GM23338 (cell line): ENCODE data around the gene FSTL3. TPM values are rescaled to one million over a fixed set of nuclear protein-coding genes. Genes with fewer than 3 reads are reported as not detected.

Experiments used
- ATAC-seq: fragments of 200-7000 bp; cut with Tn5 transposase; 3 replicates; pipeline ENCODE4 v1.9.1; 2020
- DNase-seq: peaks from one replicate; pipeline ENCODE4 v3.0.0-alpha.2; 2015; ENCODE audit warnings: low spot score
- H2AFZ ChIP-seq: fragments of 200-600 bp; sonication (generic); 2 replicates; pipeline ENCODE4 v1.8.0; 2016; ENCODE audit warnings: antibody characterized with exemption, mild to moderate bottlenecking, moderate library complexity
- H3F3A ChIP-seq: fragments of 200-600 bp; sonication (generic); replicated peaks from 2 replicates; pipeline ENCODE4 v1.8.0; 2017; ENCODE audit warnings: antibody characterized with exemption, mixed run types, low read depth
- H3K27ac ChIP-seq: fragments of 200-600 bp; sonication (generic); 2 replicates; pipeline ENCODE4 v1.6.1; 2016; ENCODE audit warnings: low read depth
- H3K27me3 ChIP-seq: fragments of 200-600 bp; sonication (generic); 2 replicates; pipeline ENCODE4 v1.8.0; 2016; ENCODE audit warnings: mild to moderate bottlenecking, mixed run types, moderate library complexity; ENCODE audit not compliant: insufficient read depth
- H3K36me3 ChIP-seq: fragments of 200-600 bp; sonication (generic); 2 replicates; pipeline ENCODE4 v1.8.0; 2016; ENCODE audit warnings: mild to moderate bottlenecking; ENCODE audit not compliant: insufficient read depth
- H3K4me1 ChIP-seq: fragments of 200-600 bp; sonication (generic); 2 replicates; pipeline ENCODE4 v1.8.0; 2016; ENCODE audit warnings: mild to moderate bottlenecking, moderate library complexity; ENCODE audit not compliant: insufficient read depth
- H3K4me2 ChIP-seq: fragments of 200-600 bp; sonication (generic); 2 replicates; pipeline ENCODE4 v1.7.1; 2017; ENCODE audit warnings: mixed run types
- H3K4me3 ChIP-seq: fragments of 200-600 bp; sonication (generic); 2 replicates; pipeline ENCODE4 v1.6.1; 2016; ENCODE audit warnings: mixed run types
- H3K79me2 ChIP-seq: fragments of 200-600 bp; sonication (generic); replicated peaks from 2 replicates; pipeline ENCODE4 v1.8.0; 2017; ENCODE audit warnings: mild to moderate bottlenecking; ENCODE audit not compliant: insufficient read depth
- H3K9me2 ChIP-seq: fragments of 200-600 bp; sonication (generic); 2 replicates; pipeline ENCODE4 v1.8.0; 2017; ENCODE audit not compliant: insufficient read depth
- H4K20me1 ChIP-seq: fragments of 200-600 bp; sonication (generic); replicated peaks from 2 replicates; pipeline ENCODE4 v1.8.0; 2017; ENCODE audit warnings: mild to moderate bottlenecking; ENCODE audit not compliant: insufficient read depth
- H3K27ac Mint-ChIP-seq: 2 replicates; pipeline ENCODE4 v1.8.0; 2020; ENCODE audit warnings: inconsistent platforms, mild to moderate bottlenecking, moderate library complexity, mixed read lengths
- H3K27me3 Mint-ChIP-seq: 3 replicates; pipeline ENCODE4 v1.8.0; 2022; ENCODE audit warnings: low read depth, mild to moderate bottlenecking, moderate library complexity, mixed read lengths, inconsistent platforms; ENCODE audit not compliant: insufficient read depth, poor library complexity
- H3K36me3 Mint-ChIP-seq: 3 replicates; pipeline ENCODE4 v1.8.0; 2021; ENCODE audit warnings: low read depth, mild to moderate bottlenecking, inconsistent platforms, moderate library complexity, mixed read lengths
- H3K4me1 Mint-ChIP-seq: 3 replicates; pipeline ENCODE4 v1.8.0; 2020; ENCODE audit warnings: mild to moderate bottlenecking, inconsistent platforms, mixed read lengths
- H3K4me3 Mint-ChIP-seq: 3 replicates; pipeline ENCODE4 v1.8.0; 2021; ENCODE audit warnings: moderate library complexity, mild to moderate bottlenecking, inconsistent platforms, mixed read lengths
- H3K9me3 Mint-ChIP-seq: 3 replicates; pipeline ENCODE4 v1.8.0; 2020; ENCODE audit warnings: moderate library complexity, mild to moderate bottlenecking, inconsistent platforms, mixed read lengths
- EZH2 ChIP-seq: fragments of 200-600 bp; sonication (generic); IDR thresholded peaks from one replicate; pipeline ENCODE4 v1.8.0; 2017; ENCODE audit warnings: antibody characterized with exemption, mild to moderate bottlenecking, low read depth; ENCODE audit not compliant: unreplicated experiment
- EZH2phosphoT487 ChIP-seq: fragments of 200-600 bp; sonication (generic); IDR thresholded peaks from one replicate; pipeline ENCODE4 v1.8.1; 2018; ENCODE audit warnings: antibody characterized with exemption; ENCODE audit not compliant: unreplicated experiment
- JUNB ChIP-seq: IDR thresholded peaks from one replicate; pipeline ENCODE4 v1.6.1; 2016; ENCODE audit warnings: antibody characterized with exemption; ENCODE audit not compliant: unreplicated experiment
- NANOG ChIP-seq: IDR thresholded peaks from 2 replicates; pipeline ENCODE4 v1.6.1; 2016; ENCODE audit warnings: antibody characterized with exemption, borderline replicate concordance
- POLR2AphosphoS5 ChIP-seq: IDR thresholded peaks from 2 replicates; pipeline ENCODE4 v1.6.1; 2016; ENCODE audit warnings: antibody characterized with exemption, low read depth
- STAT1 ChIP-seq: IDR thresholded peaks from one replicate; pipeline ENCODE4 v1.6.1; 2016; ENCODE audit warnings: antibody characterized with exemption; ENCODE audit not compliant: unreplicated experiment
- ZNF114 ChIP-seq: fragments of 250-450 bp; sonication (Bioruptor Pico); IDR thresholded peaks from 2 replicates; pipeline ENCODE4 v1.5.0; 2020; ENCODE audit warnings: mild to moderate bottlenecking, moderate library complexity
- ZNF331 ChIP-seq: fragments of 250-450 bp; sonication (Bioruptor Pico); IDR thresholded peaks from 2 replicates; pipeline ENCODE4 v1.5.0; 2020; ENCODE audit warnings: low read depth, mild to moderate bottlenecking, moderate library complexity
- polyA plus RNA-seq: library from polyadenylated mRNA; unstranded; fragments of >200 nt; fragmentation: Nextera tagmentation; extraction: Ambion mirVana; gene quantifications from 2 replicates; pipeline ENCODE4 v1.2.1, GENCODE V29; 2016
- total RNA-seq: library from RNA; depleted of rRNA; stranded (reverse); fragments of >200 nt; shearing (Covaris generic); gene quantifications from 2 replicates; pipeline ENCODE4 v1.2.3, GENCODE V29; 2014
- TF ChIP-seq, protein P1 (sequence below), 2 experiments: fragments of 200-600 bp in 1 of 2; sonication (generic) in 1 of 2; conservative IDR thresholded peaks; 2 replicates each; pipeline versions ENCODE4 v1.5.1 to v1.6.1; 2016 to 2017; ENCODE audit warnings: antibody characterized with exemption in 2 of 2, low read depth in 2 of 2, mild to moderate bottlenecking in 2 of 2, moderate library complexity in 1 of 2
- TF ChIP-seq, protein P2 (sequence below): IDR thresholded peaks from one replicate; pipeline ENCODE4 v1.6.1; 2018; ENCODE audit warnings: antibody characterized with exemption; ENCODE audit not compliant: unreplicated experiment

The FSTL3 gene
- total and polyA plus RNA-seq, 2 experiments from 2014 or later, result 3.1 to 10.1 TPM

DNA sequence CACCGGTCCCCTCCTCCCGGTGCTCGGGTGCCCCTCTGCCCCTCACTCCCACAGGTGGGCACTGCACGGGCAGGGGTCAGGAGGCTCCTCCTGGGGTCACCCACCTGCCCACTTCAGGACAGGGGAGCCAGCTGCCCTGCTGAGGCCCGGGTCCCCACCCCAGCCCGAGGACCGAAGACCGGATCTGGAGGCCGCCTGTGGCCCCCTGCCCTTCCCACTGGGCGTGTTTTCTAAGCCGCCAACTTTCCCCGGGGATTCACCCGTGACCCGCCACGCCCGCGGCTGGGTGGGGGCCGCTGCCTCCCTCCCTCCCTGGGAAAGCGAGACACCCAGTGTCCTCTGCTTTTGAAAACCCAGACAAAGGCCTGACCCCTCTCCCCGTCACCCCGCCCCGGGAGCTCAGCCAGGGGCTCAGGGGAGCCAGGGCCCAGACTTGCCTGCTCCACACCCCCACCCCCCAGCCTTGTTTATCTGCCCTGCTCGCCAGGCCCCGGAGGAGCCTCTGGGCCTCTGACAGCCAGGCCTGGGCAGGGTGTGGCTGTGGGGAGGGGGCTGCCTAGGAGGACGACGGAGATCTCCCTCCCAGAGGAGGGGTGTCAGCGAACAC is 33.9 kb downstream of the FSTL3 start:
- no peaks in the 10 kb centered on the region for H3K9me2 ChIP-seq
- H3K27me3 ChIP-seq, result peaks cover 10% of the 10 kb centered on the region
- peak; percentile 30 for ATAC-seq
- 0 out of 2 replicates have a peak, but pooled peaks cover 16% of the 10 kb centered on the region for H3F3A ChIP-seq
- no peak overlapping the region; the same call in 1 of the 2 replicates for H2AFZ ChIP-seq
- H4K20me1 ChIP-seq, result 0 out of 2 replicates have a peak, but pooled peaks cover 6% of the 10 kb centered on the region
- peak overlapping the region; percentile 90 for H3K4me2 ChIP-seq
- TF ChIP-seq JUNB, result no peak
- no peak for TF ChIP-seq ZNF331
- TF ChIP-seq POLR2AphosphoS5, result no peak
- no peak for TF ChIP-seq STAT1
- Mint-ChIP-seq H3K27ac (no peak overlapping the region), H3K4me1 (peaks cover 13% of the 10 kb centered on the region), H3K27me3 (peaks cover 13% of the 10 kb centered on the region), H3K9me3 (peaks cover 12% of the 10 kb centered on the region; the same call in 2 of the 3 replicates), H3K36me3 (peaks cover 4% of the 10 kb centered on the region; the same call in 1 of the 3 replicates), H3K4me3 (no peak overlapping the region)
- no peaks in the 10 kb centered on the region for H3K36me3 ChIP-seq
- no peak for DNase-seq
- H3K79me2 ChIP-seq, result no peaks in the 10 kb centered on the region
- H3K4me1 ChIP-seq, result peaks cover 10% of the 10 kb centered on the region; the same call in 1 of the 2 replicates
- peak overlapping the region; percentile 69 for H3K4me3 ChIP-seq
- no peak overlapping the region for H3K27ac ChIP-seq

DNA sequence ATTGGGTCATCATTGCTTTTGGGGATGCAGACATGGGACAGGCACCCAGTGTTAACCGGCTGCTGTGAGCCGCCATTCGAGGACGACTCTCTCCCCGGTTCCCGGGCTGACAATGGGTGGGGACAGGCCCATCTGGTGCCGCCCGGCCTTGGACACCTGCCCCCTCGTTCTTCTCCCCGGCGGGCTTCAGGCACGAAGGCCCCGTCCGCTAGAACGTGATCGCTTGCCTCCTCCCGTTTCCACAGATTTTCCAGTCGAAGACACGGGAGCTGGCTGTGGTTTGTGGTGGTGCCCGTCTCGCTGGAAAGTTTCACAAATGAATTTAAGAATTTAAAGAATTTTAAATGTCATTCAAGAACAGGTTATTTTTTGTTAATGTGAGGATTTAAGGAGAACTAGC is 34.6 kb downstream of the FSTL3 start:
- Mint-ChIP-seq H3K4me3 (peak overlapping the region; percentile 53; the same call in 2 of the 3 replicates), H3K36me3 (peaks cover 7% of the 10 kb centered on the region; the same call in 1 of the 3 replicates), H3K27me3 (peaks cover 11% of the 10 kb centered on the region), H3K9me3 (peaks cover 18% of the 10 kb centered on the region; the same call in 2 of the 3 replicates), H3K27ac (no peak overlapping the region), H3K4me1 (peaks cover 13% of the 10 kb centered on the region)
- ATAC-seq (no peak), DNase-seq (no peak)
- H3F3A ChIP-seq, result 0 out of 2 replicates have a peak, but pooled peaks cover 16% of the 10 kb centered on the region
- no peak overlapping the region for H2AFZ ChIP-seq
- H3K27me3 ChIP-seq, result peaks cover 10% of the 10 kb centered on the region
- H3K9me2 ChIP-seq, result no peaks in the 10 kb centered on the region
- H3K4me1 ChIP-seq, result peaks cover 10% of the 10 kb centered on the region; the same call in 1 of the 2 replicates
- H3K79me2 ChIP-seq, result no peaks in the 10 kb centered on the region
- no peaks in the 10 kb centered on the region for H3K36me3 ChIP-seq
- no peak overlapping the region for H3K27ac ChIP-seq
- 0 out of 2 replicates have a peak, but pooled peaks cover 6% of the 10 kb centered on the region for H4K20me1 ChIP-seq
- no peak overlapping the region for H3K4me3 ChIP-seq
- H3K4me2 ChIP-seq, result peak overlapping the region; percentile 38; the same call in 1 of the 2 replicates
- TF ChIP-seq STAT1, result no peak
- TF ChIP-seq ZNF114, result no peak
- no peak for TF ChIP-seq ZNF331
- no peak for TF ChIP-seq POLR2AphosphoS5
- TF ChIP-seq, protein P1, sequence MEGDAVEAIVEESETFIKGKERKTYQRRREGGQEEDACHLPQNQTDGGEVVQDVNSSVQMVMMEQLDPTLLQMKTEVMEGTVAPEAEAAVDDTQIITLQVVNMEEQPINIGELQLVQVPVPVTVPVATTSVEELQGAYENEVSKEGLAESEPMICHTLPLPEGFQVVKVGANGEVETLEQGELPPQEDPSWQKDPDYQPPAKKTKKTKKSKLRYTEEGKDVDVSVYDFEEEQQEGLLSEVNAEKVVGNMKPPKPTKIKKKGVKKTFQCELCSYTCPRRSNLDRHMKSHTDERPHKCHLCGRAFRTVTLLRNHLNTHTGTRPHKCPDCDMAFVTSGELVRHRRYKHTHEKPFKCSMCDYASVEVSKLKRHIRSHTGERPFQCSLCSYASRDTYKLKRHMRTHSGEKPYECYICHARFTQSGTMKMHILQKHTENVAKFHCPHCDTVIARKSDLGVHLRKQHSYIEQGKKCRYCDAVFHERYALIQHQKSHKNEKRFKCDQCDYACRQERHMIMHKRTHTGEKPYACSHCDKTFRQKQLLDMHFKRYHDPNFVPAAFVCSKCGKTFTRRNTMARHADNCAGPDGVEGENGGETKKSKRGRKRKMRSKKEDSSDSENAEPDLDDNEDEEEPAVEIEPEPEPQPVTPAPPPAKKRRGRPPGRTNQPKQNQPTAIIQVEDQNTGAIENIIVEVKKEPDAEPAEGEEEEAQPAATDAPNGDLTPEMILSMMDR (conservative IDR thresholded peaks at IDR 0.05; ENCODE audit: low read depth in 2 of 2), result no peak
- no peak for TF ChIP-seq EZH2
- TF ChIP-seq EZH2phosphoT487, result no peak
- no peak for TF ChIP-seq JUNB
- TF ChIP-seq, protein P2, sequence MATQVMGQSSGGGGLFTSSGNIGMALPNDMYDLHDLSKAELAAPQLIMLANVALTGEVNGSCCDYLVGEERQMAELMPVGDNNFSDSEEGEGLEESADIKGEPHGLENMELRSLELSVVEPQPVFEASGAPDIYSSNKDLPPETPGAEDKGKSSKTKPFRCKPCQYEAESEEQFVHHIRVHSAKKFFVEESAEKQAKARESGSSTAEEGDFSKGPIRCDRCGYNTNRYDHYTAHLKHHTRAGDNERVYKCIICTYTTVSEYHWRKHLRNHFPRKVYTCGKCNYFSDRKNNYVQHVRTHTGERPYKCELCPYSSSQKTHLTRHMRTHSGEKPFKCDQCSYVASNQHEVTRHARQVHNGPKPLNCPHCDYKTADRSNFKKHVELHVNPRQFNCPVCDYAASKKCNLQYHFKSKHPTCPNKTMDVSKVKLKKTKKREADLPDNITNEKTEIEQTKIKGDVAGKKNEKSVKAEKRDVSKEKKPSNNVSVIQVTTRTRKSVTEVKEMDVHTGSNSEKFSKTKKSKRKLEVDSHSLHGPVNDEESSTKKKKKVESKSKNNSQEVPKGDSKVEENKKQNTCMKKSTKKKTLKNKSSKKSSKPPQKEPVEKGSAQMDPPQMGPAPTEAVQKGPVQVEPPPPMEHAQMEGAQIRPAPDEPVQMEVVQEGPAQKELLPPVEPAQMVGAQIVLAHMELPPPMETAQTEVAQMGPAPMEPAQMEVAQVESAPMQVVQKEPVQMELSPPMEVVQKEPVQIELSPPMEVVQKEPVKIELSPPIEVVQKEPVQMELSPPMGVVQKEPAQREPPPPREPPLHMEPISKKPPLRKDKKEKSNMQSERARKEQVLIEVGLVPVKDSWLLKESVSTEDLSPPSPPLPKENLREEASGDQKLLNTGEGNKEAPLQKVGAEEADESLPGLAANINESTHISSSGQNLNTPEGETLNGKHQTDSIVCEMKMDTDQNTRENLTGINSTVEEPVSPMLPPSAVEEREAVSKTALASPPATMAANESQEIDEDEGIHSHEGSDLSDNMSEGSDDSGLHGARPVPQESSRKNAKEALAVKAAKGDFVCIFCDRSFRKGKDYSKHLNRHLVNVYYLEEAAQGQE, result no peak
- no peak for TF ChIP-seq NANOG
